Body of pancreas (tissue), 4 donors: ENCODE measurements around the gene FGF14.

Experiments used
- CTCF ChIP-seq, 7 experiments: fragments of 450-650 bp in 4 of 7; fragments of 200-600 bp in 3 of 7; sonication (generic) in 3 of 7; IDR thresholded peaks; one replicate each; pipeline ENCODE4 v1.5.1; 2016 to 2019; ENCODE audit warnings: antibody characterized with exemption in 7 of 7
- POLR2A ChIP-seq, 3 donors: fragments of 450-650 bp; IDR thresholded peaks; one replicate each; pipeline ENCODE4 v1.6.1; 2016; ENCODE audit warnings: antibody characterized with exemption in 3 of 3, mild to moderate bottlenecking in 2 of 3

GRCh38 chr13:102359264-102359663, 42.6 kb downstream of the FGF14 start:
- TF ChIP-seq POLR2A (IDR thresholded peaks at IDR 0.05) (no peak), CTCF (IDR thresholded peaks at IDR 0.05) (no peak)
